CD8-positive, alpha-beta memory T cell (primary cell): ENCODE data around the gene PRSS2. TPM values are rescaled to one million over a fixed set of nuclear protein-coding genes. Genes with fewer than 3 reads are reported as not detected.

ENCODE experiments used
- CTCF ChIA-PET: fragments of 350-600 bp; sonication (Branson Sonifier 250); formaldehyde crosslinking; loops from one replicate; lab custom pipeline; 2021; ENCODE audit warnings: antibody characterized with exemption; lab: Charles Lee
- POLR2A ChIA-PET: fragments of 350-600 bp; sonication (Branson Sonifier 250); formaldehyde crosslinking; loops from one replicate; lab custom pipeline; 2021; ENCODE audit warnings: antibody characterized with exemption; lab: Charles Lee
- DNase-seq, 5 donors: peaks; one replicate each; pipeline versions ENCODE4 v3.0.0 to v3.0.0-alpha.2; 2020 to 2022; ENCODE audit warnings: mixed read lengths in 1 of 5
- H3K27ac ChIP-seq: one replicate; pipeline ENCODE4 v1.7.0; 2013; ENCODE audit warnings: low read depth, mild to moderate bottlenecking, low read length, moderate library complexity
- H3K27me3 ChIP-seq: 2 replicates; pipeline ENCODE4 v1.7.0; 2013; ENCODE audit warnings: low read length, mild to moderate bottlenecking; ENCODE audit not compliant: insufficient read depth, poor library complexity, severe bottlenecking
- H3K36me3 ChIP-seq: 2 replicates; pipeline ENCODE4 v1.7.0; 2013; ENCODE audit warnings: mild to moderate bottlenecking, low read length, moderate library complexity; ENCODE audit not compliant: insufficient read depth
- H3K4me1 ChIP-seq: 2 replicates; pipeline ENCODE4 v1.7.0; 2013; ENCODE audit warnings: mild to moderate bottlenecking, low read length, moderate library complexity; ENCODE audit not compliant: insufficient read depth
- H3K4me3 ChIP-seq: 2 replicates; pipeline ENCODE4 v1.7.0; 2013; ENCODE audit warnings: mild to moderate bottlenecking, low read length
- H3K9me3 ChIP-seq: 2 replicates; pipeline ENCODE4 v1.7.0; 2013; ENCODE audit warnings: mild to moderate bottlenecking, low read length
- H3K27ac Mint-ChIP-seq, 8 donors: one replicate each; pipeline ENCODE4 v1.8.0; 2020 to 2021; ENCODE audit warnings: mixed read lengths in 8 of 8, mild to moderate bottlenecking in 6 of 8, inconsistent platforms in 3 of 8, moderate library complexity in 3 of 8
- H3K27me3 Mint-ChIP-seq, 2 donors: one replicate each; pipeline ENCODE4 v1.8.0; 2020 to 2021; ENCODE audit warnings: mixed read lengths in 2 of 2, mild to moderate bottlenecking in 1 of 2, moderate library complexity in 1 of 2
- H3K36me3 Mint-ChIP-seq, 3 donors: one replicate each; pipeline ENCODE4 v1.8.0; 2020 to 2021; ENCODE audit warnings: mixed read lengths in 3 of 3, inconsistent platforms in 1 of 3, mild to moderate bottlenecking in 1 of 3
- H3K4me1 Mint-ChIP-seq, 3 donors: one replicate each; pipeline ENCODE4 v1.8.0; 2020 to 2021; ENCODE audit warnings: mixed read lengths in 3 of 3, inconsistent platforms in 1 of 3, mild to moderate bottlenecking in 1 of 3
- H3K4me3 Mint-ChIP-seq, 7 donors: one replicate each; pipeline ENCODE4 v1.8.0; 2020 to 2021; ENCODE audit warnings: mixed read lengths in 7 of 7, mild to moderate bottlenecking in 6 of 7, moderate library complexity in 4 of 7, inconsistent platforms in 2 of 7
- H3K9me3 Mint-ChIP-seq, 5 donors: one replicate each; pipeline ENCODE4 v1.8.0; 2020 to 2022; ENCODE audit warnings: mixed read lengths in 5 of 5, mild to moderate bottlenecking in 3 of 5, moderate library complexity in 2 of 5, inconsistent platforms in 1 of 5
- polyA plus RNA-seq: library from polyadenylated mRNA; unstranded; fragments of 300-500 nt; fragmentation: Illumina TruSeq; gene quantifications from one replicate; pipeline ENCODE4 v1.2.3, GENCODE V29; 2021
- total RNA-seq, 2 experiments: library from RNA; stranded (reverse); gene quantifications; one replicate each; pipeline ENCODE4 v1.2.3, GENCODE V29; 2021

PRSS2 gene
- total and polyA plus RNA-seq, 3 experiments from 2014 or later, result not detected

GRCh38 chr7:142796001-142796500, 25.3 kb downstream of the PRSS2 start:
- Mint-ChIP-seq H3K9me3 (peaks cover 0 to 5% (median 0%) of the 10 kb centered on the region in 5 donors), H3K4me1 (peaks cover 60 to 70% (median 69%) of the 10 kb centered on the region in 3 donors)
- H3K36me3 ChIP-seq, result peaks cover 22% of the 10 kb centered on the region

GRCh38 chr7:142796501-142797390, 26.0 kb downstream of the PRSS2 start:
- no peak for DNase-seq
- H3K9me3 Mint-ChIP-seq, result peaks cover 0 to 5% (median 0%) of the 10 kb centered on the region in 5 donors
- Histone ChIP-seq H3K36me3 (peaks cover 28% of the 10 kb centered on the region), H3K4me3 (peak overlapping the region; percentile 79), H3K27me3 (no peaks in the 10 kb centered on the region), H3K27ac (peak overlapping the region; percentile 95), H3K9me3 (no peaks in the 10 kb centered on the region), H3K4me1 (peaks cover 56% of the 10 kb centered on the region)
- H3K4me3 Mint-ChIP-seq, result peak overlapping the region; percentile 92 to 100 (median 100)
- H3K36me3 Mint-ChIP-seq, result peaks cover 35 to 91% (median 43%) of the 10 kb centered on the region in 3 donors
- H3K27me3 Mint-ChIP-seq, result peaks cover 0 to 16% of the 10 kb centered on the region in 2 donors
- peaks cover 61 to 73% (median 68%) of the 10 kb centered on the region in 3 donors for H3K4me1 Mint-ChIP-seq
- ChIA-PET POLR2A (interaction anchor here (0.5 to 19.9 kb wide), 22 partner anchors 10 to 488 kb away, joined by 3 to 1213 read pairs (median 4); no protein-coding TSS in a partner anchor), CTCF (interaction anchor here (0.9 to 21.1 kb wide), 7 partner anchors 10 to 476 kb away, joined by 3 to 508 read pairs (median 4); no protein-coding TSS in a partner anchor)
- H3K27ac Mint-ChIP-seq, result peak overlapping the region; percentile 94 to 100 (median 100)

More at GRCh38 chr7:142796001-142796500, 25.3 kb downstream of the PRSS2 start:
- POLR2A ChIA-PET, result interaction anchor here (0.8 to 19.9 kb wide), 7 partner anchors 9 to 487 kb away, joined by 3 to 1213 read pairs (median 9); no protein-coding TSS in a partner anchor
- H3K27me3 ChIP-seq, result no peaks in the 10 kb centered on the region
- CTCF ChIA-PET, result interaction anchor here (0.9 to 21.1 kb wide), 3 partner anchors 10 to 407 kb away, joined by 3 to 508 read pairs (median 94); no protein-coding TSS in a partner anchor
- H3K27ac ChIP-seq, result peak overlapping the region; percentile 95
- H3K9me3 ChIP-seq, result no peaks in the 10 kb centered on the region
- H3K4me3 ChIP-seq, result peak overlapping the region; percentile 79
- H3K27me3 Mint-ChIP-seq, result peaks cover 0 to 16% of the 10 kb centered on the region in 2 donors
- peaks cover 31 to 91% (median 41%) of the 10 kb centered on the region in 3 donors for H3K36me3 Mint-ChIP-seq
- peak overlapping the region; percentile 94 to 100 (median 100) for H3K27ac Mint-ChIP-seq
- peaks cover 51% of the 10 kb centered on the region for H3K4me1 ChIP-seq
- DNase-seq, result no peak
- peak overlapping the region; percentile 92 to 100 (median 100) for H3K4me3 Mint-ChIP-seq

GRCh38 chr7:142797391-142798377, 26.9 kb downstream of the PRSS2 start:
- Histone ChIP-seq H3K27me3 (no peaks in the 10 kb centered on the region), H3K4me1 (peaks cover 66% of the 10 kb centered on the region), H3K4me3 (peak overlapping the region; percentile 79), H3K27ac (peak overlapping the region; percentile 95), H3K36me3 (peaks cover 37% of the 10 kb centered on the region), H3K9me3 (no peaks in the 10 kb centered on the region)
- Mint-ChIP-seq H3K27ac (peak overlapping the region; percentile 94 to 100 (median 100)), H3K4me3 (peak overlapping the region; percentile 92 to 100 (median 100)), H3K9me3 (peaks cover 0 to 5% (median 0%) of the 10 kb centered on the region in 5 donors), H3K4me1 (peaks cover 66 to 75% (median 71%) of the 10 kb centered on the region in 3 donors), H3K36me3 (peaks cover 40 to 91% (median 46%) of the 10 kb centered on the region in 3 donors), H3K27me3 (peaks cover 0 to 16% of the 10 kb centered on the region in 2 donors)
- peak in 2 of 5 donors; percentile 44 to 56 for DNase-seq
- ChIA-PET POLR2A (interaction anchor here (0.5 to 19.9 kb wide), 35 partner anchors 11 to 499 kb away, joined by 3 to 1213 read pairs (median 4); no protein-coding TSS in a partner anchor), CTCF (interaction anchor here (0.9 to 21.1 kb wide), 9 partner anchors 11 to 477 kb away, joined by 3 to 508 read pairs (median 4); no protein-coding TSS in a partner anchor)

GRCh38 chr7:142798451-142799436, 28.0 kb downstream of the PRSS2 start:
- ChIA-PET POLR2A (interaction anchor here (0.5 to 19.9 kb wide), 22 partner anchors 11 to 581 kb away, joined by 3 to 1213 read pairs (median 4); no protein-coding TSS in a partner anchor), CTCF (interaction anchor here (0.7 to 21.1 kb wide), 9 partner anchors 10 to 585 kb away, joined by 3 to 508 read pairs (median 4); no protein-coding TSS in a partner anchor)
- Histone ChIP-seq H3K4me1 (peaks cover 68% of the 10 kb centered on the region), H3K4me3 (peak overlapping the region; percentile 79), H3K27me3 (no peaks in the 10 kb centered on the region), H3K27ac (peak overlapping the region; percentile 95), H3K9me3 (no peaks in the 10 kb centered on the region), H3K36me3 (peaks cover 47% of the 10 kb centered on the region)
- peaks cover 0 to 5% (median 0%) of the 10 kb centered on the region in 5 donors for H3K9me3 Mint-ChIP-seq
- peak in 3 of 5 donors; percentile 57 to 68 (median 61) for DNase-seq
- peaks cover 67 to 75% (median 71%) of the 10 kb centered on the region in 3 donors for H3K4me1 Mint-ChIP-seq
- peak overlapping the region; percentile 94 to 100 (median 100) for H3K27ac Mint-ChIP-seq
- H3K36me3 Mint-ChIP-seq, result peaks cover 40 to 91% (median 50%) of the 10 kb centered on the region in 3 donors
- peak overlapping the region; percentile 92 to 100 (median 100) for H3K4me3 Mint-ChIP-seq
- H3K27me3 Mint-ChIP-seq, result peaks cover 0 to 16% of the 10 kb centered on the region in 2 donors

- ChIA-PET CTCF (interaction anchor here (0.8 to 21.1 kb wide), 6 partner anchors 9 to 340 kb away, joined by 3 to 508 read pairs (median 4); no protein-coding TSS in a partner anchor), POLR2A (interaction anchor here (1.0 to 19.9 kb wide), 5 partner anchors 10 to 581 kb away, joined by 4 to 1213 read pairs (median 11); no protein-coding TSS in a partner anchor)
Measured at GRCh38 chr7:142799437-142799835, 28.7 kb downstream of the PRSS2 start.

GRCh38 chr7:142800088-142800487, 29.3 kb downstream of the PRSS2 start:
- Histone ChIP-seq H3K4me1 (peaks cover 69% of the 10 kb centered on the region), H3K27ac (peak overlapping the region; percentile 95), H3K4me3 (peak overlapping the region; percentile 79), H3K36me3 (peaks cover 52% of the 10 kb centered on the region), H3K27me3 (no peaks in the 10 kb centered on the region), H3K9me3 (no peaks in the 10 kb centered on the region)
- peak in 2 of 5 donors; percentile 39 to 57 for DNase-seq
- Mint-ChIP-seq H3K27ac (peak overlapping the region; percentile 94 to 100 (median 100)), H3K4me1 (peaks cover 67 to 75% (median 71%) of the 10 kb centered on the region in 3 donors), H3K36me3 (peaks cover 47 to 96% (median 58%) of the 10 kb centered on the region in 3 donors), H3K9me3 (peaks cover 0 to 5% (median 0%) of the 10 kb centered on the region in 5 donors), H3K4me3 (peak overlapping the region; percentile 92 to 100 (median 100)), H3K27me3 (peaks cover 0 to 16% of the 10 kb centered on the region in 2 donors)
- POLR2A ChIA-PET, result interaction anchor here (8.9 to 19.9 kb wide), 2 partner anchors 10 to 13 kb away, joined by 392 to 1213 read pairs; no protein-coding TSS in a partner anchor
- CTCF ChIA-PET, result interaction anchor here (1.3 to 21.1 kb wide), 3 partner anchors 8 to 85 kb away, joined by 3 to 508 read pairs (median 94); no protein-coding TSS in a partner anchor

More at GRCh38 chr7:142799437-142799835, 28.7 kb downstream of the PRSS2 start:
- peaks cover 0 to 16% of the 10 kb centered on the region in 2 donors for H3K27me3 Mint-ChIP-seq
- Histone ChIP-seq H3K9me3 (no peaks in the 10 kb centered on the region), H3K4me3 (peak overlapping the region; percentile 79), H3K27ac (peak overlapping the region; percentile 95), H3K36me3 (peaks cover 52% of the 10 kb centered on the region), H3K4me1 (peaks cover 69% of the 10 kb centered on the region), H3K27me3 (no peaks in the 10 kb centered on the region)
- H3K27ac Mint-ChIP-seq, result peak overlapping the region; percentile 94 to 100 (median 100)
- peaks cover 41 to 92% (median 53%) of the 10 kb centered on the region in 3 donors for H3K36me3 Mint-ChIP-seq
- H3K4me1 Mint-ChIP-seq, result peaks cover 67 to 75% (median 71%) of the 10 kb centered on the region in 3 donors
- peak overlapping the region; percentile 92 to 100 (median 100) for H3K4me3 Mint-ChIP-seq
- H3K9me3 Mint-ChIP-seq, result peaks cover 0 to 5% (median 0%) of the 10 kb centered on the region in 5 donors
- DNase-seq, result no peak
